ENCODE data around the gene TCF12. TPM values are rescaled to one million over a fixed set of nuclear protein-coding genes. Genes with fewer than 3 reads are reported as not detected.
A peak's percentile ranks its signal among the peaks of the same experiment; 100 is the strongest.

TCF12 gene
- total RNA-seq, 1 donor from 2014 or later, result 149 TPM

DNA sequence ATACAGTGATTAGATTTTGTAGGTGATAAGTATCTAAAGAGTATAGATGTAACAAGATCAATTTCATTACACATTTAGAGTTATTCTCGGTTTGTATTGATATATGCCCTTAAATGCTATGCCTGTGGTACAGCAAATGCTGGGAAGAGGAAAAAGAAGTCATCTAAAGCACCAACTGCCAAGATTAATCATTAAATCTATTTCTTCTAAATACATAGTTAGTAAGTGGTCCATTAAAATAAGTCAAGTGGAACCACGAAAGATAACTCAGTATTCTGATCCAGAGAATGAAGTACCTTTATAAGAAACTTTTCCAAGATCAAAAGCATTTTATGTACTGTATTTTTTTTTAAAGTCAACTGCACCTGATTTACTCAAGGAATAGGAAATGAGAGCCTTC, 315.7 kb downstream of the TCF12 start:
- DNase-seq (ENCODE audit: low spot score), result no peak
- Histone ChIP-seq H3K9ac (no peak overlapping the region), H3K27me3 (no peaks in the 10 kb centered on the region), H4K20me1 (ENCODE audit: low read depth) (peaks cover 13% of the 10 kb centered on the region), H3K4me1 (peaks cover 51% of the 10 kb centered on the region), H3K36me3 (peaks cover 12% of the 10 kb centered on the region), H3K9me3 (ENCODE audit: low read depth) (no peaks in the 10 kb centered on the region), H3F3A (ENCODE audit: low read depth) (peaks cover 46% of the 10 kb centered on the region), H3K4me3 (no peak overlapping the region), H3K27ac (peak overlapping the region; percentile 14), H2AFZ (replicated peaks) (no peak overlapping the region), H3K4me2 (no peak overlapping the region), H3K79me2 (ENCODE audit: low read depth) (peaks cover 39% of the 10 kb centered on the region)
- H3K4me3 Mint-ChIP-seq, result no peak overlapping the region
- TF ChIP-seq, protein P1, sequence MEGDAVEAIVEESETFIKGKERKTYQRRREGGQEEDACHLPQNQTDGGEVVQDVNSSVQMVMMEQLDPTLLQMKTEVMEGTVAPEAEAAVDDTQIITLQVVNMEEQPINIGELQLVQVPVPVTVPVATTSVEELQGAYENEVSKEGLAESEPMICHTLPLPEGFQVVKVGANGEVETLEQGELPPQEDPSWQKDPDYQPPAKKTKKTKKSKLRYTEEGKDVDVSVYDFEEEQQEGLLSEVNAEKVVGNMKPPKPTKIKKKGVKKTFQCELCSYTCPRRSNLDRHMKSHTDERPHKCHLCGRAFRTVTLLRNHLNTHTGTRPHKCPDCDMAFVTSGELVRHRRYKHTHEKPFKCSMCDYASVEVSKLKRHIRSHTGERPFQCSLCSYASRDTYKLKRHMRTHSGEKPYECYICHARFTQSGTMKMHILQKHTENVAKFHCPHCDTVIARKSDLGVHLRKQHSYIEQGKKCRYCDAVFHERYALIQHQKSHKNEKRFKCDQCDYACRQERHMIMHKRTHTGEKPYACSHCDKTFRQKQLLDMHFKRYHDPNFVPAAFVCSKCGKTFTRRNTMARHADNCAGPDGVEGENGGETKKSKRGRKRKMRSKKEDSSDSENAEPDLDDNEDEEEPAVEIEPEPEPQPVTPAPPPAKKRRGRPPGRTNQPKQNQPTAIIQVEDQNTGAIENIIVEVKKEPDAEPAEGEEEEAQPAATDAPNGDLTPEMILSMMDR (IDR thresholded peaks at IDR 0.05), result no peak
- no peak overlapping the region for H3K27ac Mint-ChIP-seq
- no peaks in the 10 kb centered on the region for H3K9me3 Mint-ChIP-seq
- peaks cover 27% of the 10 kb centered on the region for H3K36me3 Mint-ChIP-seq
- no peaks in the 10 kb centered on the region for H3K27me3 Mint-ChIP-seq (ENCODE audit: insufficient read depth, low read depth)
- H3K4me1 Mint-ChIP-seq, result peaks cover 64% of the 10 kb centered on the region

- Histone ChIP-seq H3K27ac (peak overlapping the region; percentile 14), H4K20me1 (ENCODE audit: low read depth) (peaks cover 9% of the 10 kb centered on the region), H3K9ac (no peak overlapping the region), H3F3A (ENCODE audit: low read depth) (peaks cover 44% of the 10 kb centered on the region), H3K79me2 (ENCODE audit: low read depth) (peaks cover 29% of the 10 kb centered on the region), H3K4me3 (no peak overlapping the region), H3K4me2 (peak overlapping the region; percentile 25), H2AFZ (replicated peaks) (no peak overlapping the region), H3K36me3 (peaks cover 12% of the 10 kb centered on the region), H3K27me3 (no peaks in the 10 kb centered on the region), H3K4me1 (peaks cover 48% of the 10 kb centered on the region), H3K9me3 (ENCODE audit: low read depth) (no peaks in the 10 kb centered on the region)
- Mint-ChIP-seq H3K4me3 (peak overlapping the region; percentile 22), H3K27me3 (ENCODE audit: insufficient read depth, low read depth) (no peaks in the 10 kb centered on the region), H3K27ac (peak overlapping the region; percentile 83), H3K9me3 (no peaks in the 10 kb centered on the region), H3K4me1 (peaks cover 67% of the 10 kb centered on the region), H3K36me3 (peaks cover 36% of the 10 kb centered on the region)
- DNase-seq (ENCODE audit: low spot score), result no peak
- TF ChIP-seq EZH2 (IDR thresholded peaks at IDR 0.05) (no peak), EZH2phosphoT487 (IDR thresholded peaks at IDR 0.05) (no peak)
Measured at GRCh38 chr15:57235186-57235585, 316.7 kb downstream of the TCF12 start.

DNA sequence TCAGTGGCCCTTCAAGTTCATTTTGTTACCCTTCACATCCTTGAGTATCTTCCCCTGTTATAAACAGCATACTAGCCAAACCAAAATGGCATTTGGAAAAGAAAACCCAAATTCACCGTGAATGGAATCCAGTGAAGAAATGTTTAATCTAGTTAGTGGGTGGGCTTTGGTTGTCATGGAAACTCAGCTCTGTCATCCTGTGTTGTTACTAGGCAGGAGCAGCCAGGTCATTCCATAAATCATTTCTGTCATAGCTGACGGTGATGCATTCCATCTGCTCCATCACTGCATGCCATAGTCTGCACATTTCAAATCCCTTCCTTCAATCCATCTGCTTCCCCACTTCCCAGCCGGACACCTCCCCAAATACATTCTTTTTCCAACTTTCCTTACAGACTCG, 317.4 kb downstream of the TCF12 start:
- TF ChIP-seq EZH2phosphoT487 (IDR thresholded peaks at IDR 0.05), result no peak
- TF ChIP-seq, protein P1 (IDR thresholded peaks at IDR 0.05), result no peak
- TF ChIP-seq EZH2 (IDR thresholded peaks at IDR 0.05), result no peak

DNA sequence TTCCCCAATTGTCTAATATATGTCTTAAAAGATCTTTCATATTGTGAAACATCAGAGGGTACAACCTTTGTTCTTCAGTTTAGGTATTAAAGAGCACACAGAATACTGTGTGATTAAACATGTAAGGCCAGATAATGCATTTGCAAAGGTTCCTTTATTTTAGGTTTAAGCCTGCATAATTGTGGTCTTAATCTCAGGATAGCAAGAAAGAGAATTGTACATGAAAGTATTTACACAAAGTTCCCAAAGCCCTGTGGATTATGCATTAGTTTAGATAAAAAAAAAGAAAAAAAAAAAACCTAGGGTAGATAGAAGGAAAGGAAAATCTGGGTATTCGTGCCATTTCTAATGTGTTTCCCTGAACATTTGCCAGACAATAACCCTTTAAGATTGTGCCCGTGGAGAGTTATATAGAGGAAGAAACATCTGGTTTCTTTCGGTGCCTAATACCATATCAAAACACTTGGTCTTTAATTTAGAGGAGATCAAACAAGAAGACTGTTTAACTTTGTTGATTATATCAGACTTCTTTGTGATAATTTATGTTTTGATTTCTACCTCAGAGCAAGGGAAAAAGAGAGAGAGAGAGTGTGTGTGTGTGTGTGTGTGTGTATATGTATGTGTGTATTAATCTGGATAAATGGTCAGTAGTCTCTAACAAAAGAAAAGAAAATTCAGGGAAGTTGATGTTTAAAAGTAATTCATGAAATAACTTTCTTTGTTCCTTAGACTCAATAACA, 318.3 kb downstream of the TCF12 start:
- Mint-ChIP-seq H3K9me3 (no peaks in the 10 kb centered on the region), H3K27me3 (ENCODE audit: insufficient read depth, low read depth) (no peaks in the 10 kb centered on the region), H3K27ac (peak overlapping the region; percentile 83), H3K4me3 (peak overlapping the region; percentile 56), H3K36me3 (peaks cover 42% of the 10 kb centered on the region), H3K4me1 (peaks cover 58% of the 10 kb centered on the region)
- Histone ChIP-seq H3K27me3 (no peaks in the 10 kb centered on the region), H3K4me1 (peaks cover 42% of the 10 kb centered on the region), H3K4me3 (peak overlapping the region; percentile 28), H3K27ac (peak overlapping the region; percentile 74), H3K4me2 (peak overlapping the region; percentile 78), H3K36me3 (peaks cover 12% of the 10 kb centered on the region), H3K9me3 (ENCODE audit: low read depth) (no peaks in the 10 kb centered on the region), H3K79me2 (ENCODE audit: low read depth) (peaks cover 16% of the 10 kb centered on the region), H3K9ac (no peak overlapping the region), H2AFZ (replicated peaks) (no peak overlapping the region), H4K20me1 (ENCODE audit: low read depth) (peaks cover 9% of the 10 kb centered on the region), H3F3A (ENCODE audit: low read depth) (peaks cover 43% of the 10 kb centered on the region)
- peak; percentile 34 for DNase-seq (ENCODE audit: low spot score)
- TF ChIP-seq EZH2phosphoT487 (IDR thresholded peaks at IDR 0.05) (no peak), EZH2 (IDR thresholded peaks at IDR 0.05) (no peak)
- TF ChIP-seq, protein P1 (IDR thresholded peaks at IDR 0.05), result no peak

More for the DNA sequence above, 317.4 kb downstream of the TCF12 start:
- H3K9ac ChIP-seq, result no peak overlapping the region
- H3K4me3 Mint-ChIP-seq, result peak overlapping the region; percentile 22
- peaks cover 12% of the 10 kb centered on the region for H3K36me3 ChIP-seq
- peak; percentile 48 for DNase-seq (ENCODE audit: low spot score)
- H3F3A ChIP-seq (ENCODE audit: low read depth), result peaks cover 44% of the 10 kb centered on the region
- H3K27me3 ChIP-seq, result no peaks in the 10 kb centered on the region
- no peaks in the 10 kb centered on the region for H3K9me3 ChIP-seq (ENCODE audit: low read depth)
- peaks cover 23% of the 10 kb centered on the region for H3K79me2 ChIP-seq (ENCODE audit: low read depth)
- peaks cover 61% of the 10 kb centered on the region for H3K4me1 Mint-ChIP-seq
- H3K9me3 Mint-ChIP-seq, result no peaks in the 10 kb centered on the region
- no peak overlapping the region for H2AFZ ChIP-seq (replicated peaks)
- peaks cover 40% of the 10 kb centered on the region for H3K36me3 Mint-ChIP-seq
- peaks cover 42% of the 10 kb centered on the region for H3K4me1 ChIP-seq
- H3K27ac Mint-ChIP-seq, result peak overlapping the region; percentile 83
- H3K27me3 Mint-ChIP-seq (ENCODE audit: insufficient read depth, low read depth), result no peaks in the 10 kb centered on the region
- H3K4me2 ChIP-seq, result peak overlapping the region; percentile 78
- H4K20me1 ChIP-seq (ENCODE audit: low read depth), result peaks cover 9% of the 10 kb centered on the region
- H3K4me3 ChIP-seq, result no peak overlapping the region
- H3K27ac ChIP-seq, result peak overlapping the region; percentile 14
